Panc1 (cell line): ENCODE results near the gene MNAT1. TPM values are rescaled to one million over a fixed set of nuclear protein-coding genes. Genes with fewer than 3 reads are reported as not detected.

Experiments used
- ATAC-seq: fragments of 200-7000 bp; cut with Tn5 transposase; 2 replicates; pipeline ENCODE4 v1.9.1; 2020; ENCODE audit warnings: mild to moderate bottlenecking, moderate library complexity
- BruUV-seq: library from RNA; stranded (reverse); fragments of 400-500 nt; replicated peaks from 2 replicates; lab custom pipeline; 2021; lab: Mats Ljungman, UMichigan
- CTCF ChIA-PET: fragments of 300-600 bp; sonication (Branson Sonifier 250); formaldehyde crosslinking; loops from one replicate; lab custom pipeline; 2022; ENCODE audit warnings: antibody characterized with exemption; lab: Charles Lee
- POLR2A ChIA-PET: fragments of 300-600 bp; sonication (Branson Sonifier 250); formaldehyde crosslinking; loops from one replicate; lab custom pipeline; 2022; ENCODE audit warnings: antibody characterized with exemption; lab: Charles Lee
- DNase-seq: peaks from one replicate; pipeline ENCODE4 v3.0.0-alpha.2; 2010; ENCODE audit warnings: low read depth, low spot score
- H3K27ac ChIP-seq: 2 replicates; pipeline ENCODE4 v1.5.1; 2011; ENCODE audit warnings: mild to moderate bottlenecking, low read length, inconsistent platforms
- H3K27me3 ChIP-seq: fragments of 200-500 bp; sonication (Bioruptor generic); 2 replicates; pipeline ENCODE4 v1.6.0; 2014; ENCODE audit warnings: low read length, inconsistent platforms; ENCODE audit not compliant: control insufficient read depth, insufficient read depth
- H3K36me3 ChIP-seq: fragments of 200-500 bp; sonication (Bioruptor generic); 2 replicates; pipeline ENCODE4 v1.5.1; 2014; ENCODE audit warnings: inconsistent platforms, mild to moderate bottlenecking, low read length, moderate library complexity; ENCODE audit not compliant: control insufficient read depth, insufficient read depth
- H3K4me1 ChIP-seq: 2 replicates; pipeline ENCODE4 v1.5.1; 2011; ENCODE audit warnings: inconsistent platforms, mild to moderate bottlenecking, low read length, moderate library complexity; ENCODE audit not compliant: control insufficient read depth, insufficient read depth
- H3K4me3 ChIP-seq, 2 experiments: 2 replicates each; pipeline ENCODE4 v1.5.1; 2011 to 2012; ENCODE audit warnings: low read depth in 2 of 2, low read length in 2 of 2, mild to moderate bottlenecking in 2 of 2, inconsistent platforms in 1 of 2, moderate library complexity in 1 of 2
- H3K9me3 ChIP-seq: fragments of 200-500 bp; sonication (Bioruptor generic); 2 replicates; pipeline ENCODE4 v1.5.1; 2014; ENCODE audit warnings: low read depth, mild to moderate bottlenecking, inconsistent platforms, low read length, moderate library complexity; ENCODE audit not compliant: control insufficient read depth, insufficient read depth
- POLR2AphosphoS5 ChIP-seq: IDR thresholded peaks from 2 replicates; pipeline ENCODE4 v1.6.1; 2012; ENCODE audit warnings: mild to moderate bottlenecking, low read depth, low read length, moderate library complexity
- SIN3A ChIP-seq: IDR thresholded peaks from 2 replicates; pipeline ENCODE4 v1.6.1; 2012; ENCODE audit warnings: low read depth, mild to moderate bottlenecking, low read length, moderate library complexity, borderline replicate concordance; ENCODE audit not compliant: insufficient read depth
- TCF7L2 ChIP-seq: IDR thresholded peaks from 2 replicates; pipeline ENCODE4 v1.6.1; 2011; ENCODE audit warnings: mild to moderate bottlenecking, low read depth, low read length, inconsistent platforms
- in situ Hi-C: cut with HindIII; loops from 2 replicates; pipeline ENCODE4 v1.10.0; 2016; ENCODE audit warnings: low sequenced_read_pairs, low pct_unique_long_range_greater_than_20kb
- intact Hi-C: fragments of 100-400 bp; cut with micrococcal nuclease; formaldehyde crosslinking; loops from one replicate; pipeline ENCODE4 v1.10.0; 2022; ENCODE audit not compliant: unreplicated experiment
- total RNA-seq: library from RNA; stranded (reverse); gene quantifications from one replicate; pipeline ENCODE4 v1.2.1, GENCODE V29; 2021; ENCODE audit not compliant: unreplicated experiment
- TF ChIP-seq, protein P1 (sequence below), 2 experiments: IDR thresholded peaks; 2 replicates each; pipeline ENCODE4 v1.6.1; 2011 to 2012; ENCODE audit warnings: low read depth in 2 of 2, control low read depth in 1 of 2, low read length in 1 of 2, mild to moderate bottlenecking in 1 of 2, moderate library complexity in 1 of 2; ENCODE audit not compliant: insufficient read depth in 1 of 2
- TF ChIP-seq, protein P2 (sequence below): fragments of 450-650 bp; IDR thresholded peaks from 2 replicates; pipeline ENCODE4 v1.5.1; 2017; ENCODE audit warnings: mild to moderate bottlenecking

The MNAT1 gene
- total RNA-seq, 1 experiment from 2014 or later, result 29.4 TPM

DNA sequence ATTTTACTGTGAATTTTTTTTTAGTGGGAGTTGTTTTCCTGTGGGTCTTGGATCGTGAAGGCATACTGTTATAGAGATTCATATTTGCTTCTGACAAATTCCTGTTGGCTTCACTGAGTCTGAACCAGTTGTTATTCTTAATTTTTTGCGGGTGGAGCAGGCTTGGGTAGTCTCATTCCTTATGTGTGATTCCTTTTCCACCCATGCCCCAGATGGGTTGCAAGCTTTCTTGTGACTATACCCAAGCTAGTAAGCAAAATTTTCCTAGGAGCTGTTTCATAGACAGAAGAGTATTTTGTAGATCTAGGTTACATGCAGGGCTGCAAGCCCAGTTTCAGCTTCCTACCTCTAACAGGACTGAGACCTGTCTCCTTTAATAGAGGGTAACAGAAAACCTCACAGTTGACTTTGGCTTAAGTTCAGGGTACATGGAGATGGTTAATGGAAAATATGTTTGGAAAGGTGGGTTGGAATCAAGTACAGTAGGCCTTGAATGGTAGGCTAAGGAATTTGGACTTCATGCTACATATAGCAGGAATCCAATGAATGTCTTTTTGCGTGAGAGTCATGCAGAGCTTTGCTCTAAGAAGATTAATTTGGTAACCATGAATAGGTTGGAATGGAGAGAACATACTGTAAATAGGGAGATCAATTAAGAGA is 217.3 kb downstream of the MNAT1 start:
- ATAC-seq (no peak), DNase-seq (no peak)
- H3K4me1 ChIP-seq, result no peaks in the 10 kb centered on the region
- ChIA-PET CTCF (no interaction called here), POLR2A (no interaction called here)
- BruUV-seq, result no TSS peak
- intact Hi-C loops, result no loop called here
- H3K9me3 ChIP-seq, result peaks cover 12% of the 10 kb centered on the region; the same call in 1 of the 2 replicates
- H3K4me3 ChIP-seq, result no peak overlapping the region
- TF ChIP-seq, protein P1, sequence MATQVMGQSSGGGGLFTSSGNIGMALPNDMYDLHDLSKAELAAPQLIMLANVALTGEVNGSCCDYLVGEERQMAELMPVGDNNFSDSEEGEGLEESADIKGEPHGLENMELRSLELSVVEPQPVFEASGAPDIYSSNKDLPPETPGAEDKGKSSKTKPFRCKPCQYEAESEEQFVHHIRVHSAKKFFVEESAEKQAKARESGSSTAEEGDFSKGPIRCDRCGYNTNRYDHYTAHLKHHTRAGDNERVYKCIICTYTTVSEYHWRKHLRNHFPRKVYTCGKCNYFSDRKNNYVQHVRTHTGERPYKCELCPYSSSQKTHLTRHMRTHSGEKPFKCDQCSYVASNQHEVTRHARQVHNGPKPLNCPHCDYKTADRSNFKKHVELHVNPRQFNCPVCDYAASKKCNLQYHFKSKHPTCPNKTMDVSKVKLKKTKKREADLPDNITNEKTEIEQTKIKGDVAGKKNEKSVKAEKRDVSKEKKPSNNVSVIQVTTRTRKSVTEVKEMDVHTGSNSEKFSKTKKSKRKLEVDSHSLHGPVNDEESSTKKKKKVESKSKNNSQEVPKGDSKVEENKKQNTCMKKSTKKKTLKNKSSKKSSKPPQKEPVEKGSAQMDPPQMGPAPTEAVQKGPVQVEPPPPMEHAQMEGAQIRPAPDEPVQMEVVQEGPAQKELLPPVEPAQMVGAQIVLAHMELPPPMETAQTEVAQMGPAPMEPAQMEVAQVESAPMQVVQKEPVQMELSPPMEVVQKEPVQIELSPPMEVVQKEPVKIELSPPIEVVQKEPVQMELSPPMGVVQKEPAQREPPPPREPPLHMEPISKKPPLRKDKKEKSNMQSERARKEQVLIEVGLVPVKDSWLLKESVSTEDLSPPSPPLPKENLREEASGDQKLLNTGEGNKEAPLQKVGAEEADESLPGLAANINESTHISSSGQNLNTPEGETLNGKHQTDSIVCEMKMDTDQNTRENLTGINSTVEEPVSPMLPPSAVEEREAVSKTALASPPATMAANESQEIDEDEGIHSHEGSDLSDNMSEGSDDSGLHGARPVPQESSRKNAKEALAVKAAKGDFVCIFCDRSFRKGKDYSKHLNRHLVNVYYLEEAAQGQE (IDR thresholded peaks at IDR 0.05; ENCODE audit: insufficient read depth in 1 of 2, low read depth in 2 of 2, low read length in 1 of 2), result no peak
- TF ChIP-seq, protein P2, sequence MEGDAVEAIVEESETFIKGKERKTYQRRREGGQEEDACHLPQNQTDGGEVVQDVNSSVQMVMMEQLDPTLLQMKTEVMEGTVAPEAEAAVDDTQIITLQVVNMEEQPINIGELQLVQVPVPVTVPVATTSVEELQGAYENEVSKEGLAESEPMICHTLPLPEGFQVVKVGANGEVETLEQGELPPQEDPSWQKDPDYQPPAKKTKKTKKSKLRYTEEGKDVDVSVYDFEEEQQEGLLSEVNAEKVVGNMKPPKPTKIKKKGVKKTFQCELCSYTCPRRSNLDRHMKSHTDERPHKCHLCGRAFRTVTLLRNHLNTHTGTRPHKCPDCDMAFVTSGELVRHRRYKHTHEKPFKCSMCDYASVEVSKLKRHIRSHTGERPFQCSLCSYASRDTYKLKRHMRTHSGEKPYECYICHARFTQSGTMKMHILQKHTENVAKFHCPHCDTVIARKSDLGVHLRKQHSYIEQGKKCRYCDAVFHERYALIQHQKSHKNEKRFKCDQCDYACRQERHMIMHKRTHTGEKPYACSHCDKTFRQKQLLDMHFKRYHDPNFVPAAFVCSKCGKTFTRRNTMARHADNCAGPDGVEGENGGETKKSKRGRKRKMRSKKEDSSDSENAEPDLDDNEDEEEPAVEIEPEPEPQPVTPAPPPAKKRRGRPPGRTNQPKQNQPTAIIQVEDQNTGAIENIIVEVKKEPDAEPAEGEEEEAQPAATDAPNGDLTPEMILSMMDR, result no peak
- no peak for TF ChIP-seq TCF7L2
- TF ChIP-seq POLR2AphosphoS5, result no peak
- TF ChIP-seq SIN3A, result no peak
- no peaks in the 10 kb centered on the region for H3K36me3 ChIP-seq
- H3K27ac ChIP-seq, result no peak overlapping the region
- in situ Hi-C loops, result no loop called here
- H3K27me3 ChIP-seq, result no peaks in the 10 kb centered on the region

DNA sequence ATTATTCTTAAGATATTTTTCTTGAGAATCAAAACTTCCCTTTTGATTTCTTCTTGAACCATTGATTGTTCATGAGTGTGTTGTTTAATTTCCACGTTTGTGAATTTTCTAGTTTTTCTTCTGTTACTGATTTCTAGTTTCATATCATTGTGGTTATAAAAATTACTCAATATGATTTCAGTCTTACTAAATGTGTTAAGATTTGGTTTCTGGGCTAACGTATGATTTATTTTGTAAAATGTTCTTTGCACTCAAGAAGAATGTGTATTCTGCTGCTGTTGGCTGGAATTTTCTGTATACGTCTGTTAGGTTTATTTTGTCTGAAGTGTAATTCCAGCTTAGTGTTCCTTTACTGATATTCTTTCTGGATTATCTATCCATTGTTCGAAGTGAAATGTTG is 221.6 kb downstream of the MNAT1 start:
- Histone ChIP-seq H3K36me3 (no peaks in the 10 kb centered on the region), H3K4me1 (no peaks in the 10 kb centered on the region), H3K27me3 (no peaks in the 10 kb centered on the region), H3K9me3 (peaks cover 17% of the 10 kb centered on the region; the same call in 1 of the 2 replicates), H3K27ac (no peak overlapping the region), H3K4me3 (no peak overlapping the region)
- CTCF ChIA-PET, result no interaction called here
- no TSS peak for BruUV-seq
- in situ Hi-C loops (no loop called here), intact Hi-C loops (no loop called here)
- DNase-seq (no peak), ATAC-seq (no peak)
- POLR2A ChIA-PET, result no interaction called here
- TF ChIP-seq TCF7L2 (no peak), SIN3A (no peak), POLR2AphosphoS5 (no peak)
- TF ChIP-seq, protein P1 (IDR thresholded peaks at IDR 0.05; ENCODE audit: insufficient read depth in 1 of 2, low read depth in 2 of 2, low read length in 1 of 2), result no peak
- TF ChIP-seq, protein P2, result no peak
